ENCODE measurements around the gene TTC39B.

- TF ChIP-seq FOXA1 (IDR thresholded peaks at IDR 0.05) (no peak), YY1 (IDR thresholded peaks at IDR 0.05) (no peak), JUND (IDR thresholded peaks at IDR 0.05) (no peak)
- TF ChIP-seq, protein P1, sequence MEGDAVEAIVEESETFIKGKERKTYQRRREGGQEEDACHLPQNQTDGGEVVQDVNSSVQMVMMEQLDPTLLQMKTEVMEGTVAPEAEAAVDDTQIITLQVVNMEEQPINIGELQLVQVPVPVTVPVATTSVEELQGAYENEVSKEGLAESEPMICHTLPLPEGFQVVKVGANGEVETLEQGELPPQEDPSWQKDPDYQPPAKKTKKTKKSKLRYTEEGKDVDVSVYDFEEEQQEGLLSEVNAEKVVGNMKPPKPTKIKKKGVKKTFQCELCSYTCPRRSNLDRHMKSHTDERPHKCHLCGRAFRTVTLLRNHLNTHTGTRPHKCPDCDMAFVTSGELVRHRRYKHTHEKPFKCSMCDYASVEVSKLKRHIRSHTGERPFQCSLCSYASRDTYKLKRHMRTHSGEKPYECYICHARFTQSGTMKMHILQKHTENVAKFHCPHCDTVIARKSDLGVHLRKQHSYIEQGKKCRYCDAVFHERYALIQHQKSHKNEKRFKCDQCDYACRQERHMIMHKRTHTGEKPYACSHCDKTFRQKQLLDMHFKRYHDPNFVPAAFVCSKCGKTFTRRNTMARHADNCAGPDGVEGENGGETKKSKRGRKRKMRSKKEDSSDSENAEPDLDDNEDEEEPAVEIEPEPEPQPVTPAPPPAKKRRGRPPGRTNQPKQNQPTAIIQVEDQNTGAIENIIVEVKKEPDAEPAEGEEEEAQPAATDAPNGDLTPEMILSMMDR (IDR thresholded peaks at IDR 0.05; ENCODE audit: low read depth, low read length, missing input control), result no peak
Measured at GRCh38 chr9:15239816-15240215, 67.2 kb downstream of the TTC39B start.
